Neural progenitor cell (in vitro differentiated cells): Measurements from ENCODE around the gene PDE1C.

Experiments used
- EZH2phosphoT487 ChIP-seq: fragments of 200-600 bp; sonication (generic); IDR thresholded peaks from 2 replicates; pipeline ENCODE4 v1.6.1; 2017; ENCODE audit warnings: antibody characterized with exemption
- TF ChIP-seq, protein P1 (sequence below): fragments of 200-600 bp; sonication (generic); IDR thresholded peaks from 2 replicates; pipeline ENCODE4 v1.5.1; 2017; ENCODE audit warnings: antibody characterized with exemption, mild to moderate bottlenecking

DNA sequence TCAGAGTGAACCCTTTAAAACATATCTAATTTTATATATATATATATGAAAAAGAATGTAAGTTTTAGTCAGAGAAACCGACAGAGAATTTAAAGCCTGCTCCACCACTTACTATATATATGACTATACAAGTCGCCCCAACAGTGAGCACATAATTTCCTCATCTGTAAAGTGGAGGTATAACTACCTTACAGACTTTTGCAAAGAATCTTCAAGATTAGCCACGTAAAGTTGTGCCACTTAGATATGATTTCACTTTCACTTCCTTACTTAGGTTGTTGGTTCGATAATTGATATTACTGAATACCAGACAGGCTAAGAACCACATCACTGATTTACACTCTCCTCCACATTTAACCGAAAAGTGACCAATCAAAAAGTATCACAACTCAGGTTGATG lies 94.7 kb downstream of the PDE1C start:
- TF ChIP-seq, protein P1, sequence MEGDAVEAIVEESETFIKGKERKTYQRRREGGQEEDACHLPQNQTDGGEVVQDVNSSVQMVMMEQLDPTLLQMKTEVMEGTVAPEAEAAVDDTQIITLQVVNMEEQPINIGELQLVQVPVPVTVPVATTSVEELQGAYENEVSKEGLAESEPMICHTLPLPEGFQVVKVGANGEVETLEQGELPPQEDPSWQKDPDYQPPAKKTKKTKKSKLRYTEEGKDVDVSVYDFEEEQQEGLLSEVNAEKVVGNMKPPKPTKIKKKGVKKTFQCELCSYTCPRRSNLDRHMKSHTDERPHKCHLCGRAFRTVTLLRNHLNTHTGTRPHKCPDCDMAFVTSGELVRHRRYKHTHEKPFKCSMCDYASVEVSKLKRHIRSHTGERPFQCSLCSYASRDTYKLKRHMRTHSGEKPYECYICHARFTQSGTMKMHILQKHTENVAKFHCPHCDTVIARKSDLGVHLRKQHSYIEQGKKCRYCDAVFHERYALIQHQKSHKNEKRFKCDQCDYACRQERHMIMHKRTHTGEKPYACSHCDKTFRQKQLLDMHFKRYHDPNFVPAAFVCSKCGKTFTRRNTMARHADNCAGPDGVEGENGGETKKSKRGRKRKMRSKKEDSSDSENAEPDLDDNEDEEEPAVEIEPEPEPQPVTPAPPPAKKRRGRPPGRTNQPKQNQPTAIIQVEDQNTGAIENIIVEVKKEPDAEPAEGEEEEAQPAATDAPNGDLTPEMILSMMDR = no peak
- TF ChIP-seq EZH2phosphoT487 = no peak
